ENCODE data around the gene COX6A2.

The COX6A2 gene

GRCh38 chr16:31416371-31416770 is 11.8 kb downstream of the COX6A2 start:
- Mint-ChIP-seq H3K27me3 (peaks cover 17% of the 10 kb centered on the region), H3K4me1 (peaks cover 14% of the 10 kb centered on the region), H3K27ac (no peak overlapping the region), H3K36me3 (peaks cover 5% of the 10 kb centered on the region), H3K9me3 (peaks cover 3% of the 10 kb centered on the region), H3K4me3 (no peak overlapping the region)
- ATAC-seq (ENCODE audit: low read depth) (no peak), DNase-seq (ENCODE audit: low spot score in 2 of 2) (no peak)

GRCh38 chr16:31414706-31415105 is 13.5 kb downstream of the COX6A2 start:
- Mint-ChIP-seq H3K9me3 (peaks cover 3% of the 10 kb centered on the region), H3K27me3 (peaks cover 16% of the 10 kb centered on the region), H3K4me1 (peaks cover 14% of the 10 kb centered on the region), H3K27ac (no peak overlapping the region), H3K36me3 (peaks cover 5% of the 10 kb centered on the region), H3K4me3 (no peak overlapping the region)
- ATAC-seq (ENCODE audit: low read depth) (no peak), DNase-seq (ENCODE audit: low spot score in 2 of 2) (no peak)

- Mint-ChIP-seq H3K27ac (no peak overlapping the region), H3K36me3 (peaks cover 5% of the 10 kb centered on the region), H3K4me3 (no peak overlapping the region), H3K9me3 (peaks cover 3% of the 10 kb centered on the region), H3K27me3 (peaks cover 16% of the 10 kb centered on the region), H3K4me1 (peaks cover 14% of the 10 kb centered on the region)
- DNase-seq (ENCODE audit: low spot score in 2 of 2) (no peak), ATAC-seq (ENCODE audit: low read depth) (no peak)
Observed at GRCh38 chr16:31413943-31414342, 14.2 kb downstream of the COX6A2 start.

- peaks cover 20% of the 10 kb centered on the region for H3K27me3 Mint-ChIP-seq
- H3K27ac Mint-ChIP-seq: no peak overlapping the region
- peaks cover 14% of the 10 kb centered on the region for H3K4me1 Mint-ChIP-seq
- peaks cover 3% of the 10 kb centered on the region for H3K9me3 Mint-ChIP-seq
- ATAC-seq (ENCODE audit: low read depth) (no peak), DNase-seq (ENCODE audit: low spot score in 2 of 2) (no peak)
- H3K36me3 Mint-ChIP-seq: peaks cover 5% of the 10 kb centered on the region
- no peak overlapping the region for H3K4me3 Mint-ChIP-seq
Observed at GRCh38 chr16:31413381-31413780, 14.8 kb downstream of the COX6A2 start.

- ATAC-seq (ENCODE audit: low read depth) (no peak), DNase-seq (ENCODE audit: low spot score in 2 of 2) (no peak)
- Mint-ChIP-seq H3K9me3 (no peaks in the 10 kb centered on the region), H3K4me3 (no peak overlapping the region), H3K27me3 (peaks cover 18% of the 10 kb centered on the region), H3K4me1 (peaks cover 14% of the 10 kb centered on the region), H3K27ac (no peak overlapping the region), H3K36me3 (no peaks in the 10 kb centered on the region)
Observed at GRCh38 chr16:31412750-31413149, 15.4 kb downstream of the COX6A2 start.

- H3K4me3 Mint-ChIP-seq: no peak overlapping the region
- H3K36me3 Mint-ChIP-seq: no peaks in the 10 kb centered on the region
- no peak overlapping the region for H3K27ac Mint-ChIP-seq
- H3K27me3 Mint-ChIP-seq: peaks cover 16% of the 10 kb centered on the region
- ATAC-seq (ENCODE audit: low read depth): no peak
- DNase-seq (ENCODE audit: low spot score in 2 of 2): no peak
- H3K4me1 Mint-ChIP-seq: peaks cover 14% of the 10 kb centered on the region
- no peaks in the 10 kb centered on the region for H3K9me3 Mint-ChIP-seq
Observed at GRCh38 chr16:31411024-31411844, 16.9 kb downstream of the COX6A2 start.

GRCh38 chr16:31410082-31410481 is 18.1 kb downstream of the COX6A2 start:
- peaks cover 11% of the 10 kb centered on the region for H3K27me3 Mint-ChIP-seq
- H3K4me3 Mint-ChIP-seq: no peak overlapping the region
- no peak for ATAC-seq (ENCODE audit: low read depth)
- H3K36me3 Mint-ChIP-seq: no peaks in the 10 kb centered on the region
- H3K27ac Mint-ChIP-seq: no peak overlapping the region
- DNase-seq (ENCODE audit: low spot score in 2 of 2): no peak
- H3K4me1 Mint-ChIP-seq: peaks cover 12% of the 10 kb centered on the region
- H3K9me3 Mint-ChIP-seq: no peaks in the 10 kb centered on the region

GRCh38 chr16:31409433-31409832 is 18.7 kb downstream of the COX6A2 start:
- ATAC-seq (ENCODE audit: low read depth) (no peak), DNase-seq (ENCODE audit: low spot score in 2 of 2) (no peak)
- H3K4me1 Mint-ChIP-seq: peaks cover 11% of the 10 kb centered on the region
- H3K9me3 Mint-ChIP-seq: no peaks in the 10 kb centered on the region
- peaks cover 11% of the 10 kb centered on the region for H3K27me3 Mint-ChIP-seq
- H3K4me3 Mint-ChIP-seq: no peak overlapping the region
- H3K36me3 Mint-ChIP-seq: no peaks in the 10 kb centered on the region
- no peak overlapping the region for H3K27ac Mint-ChIP-seq

- no peaks in the 10 kb centered on the region for H3K36me3 Mint-ChIP-seq
- H3K9me3 Mint-ChIP-seq: no peaks in the 10 kb centered on the region
Observed at GRCh38 chr16:31407406-31407805, 20.8 kb downstream of the COX6A2 start.

GRCh38 chr16:31404353-31405064 is 23.7 kb downstream of the COX6A2 start:
- no peak overlapping the region for H3K27ac Mint-ChIP-seq

More at GRCh38 chr16:31407406-31407805, 20.8 kb downstream of the COX6A2 start:
- Mint-ChIP-seq H3K27ac (no peak overlapping the region), H3K4me3 (no peak overlapping the region), H3K27me3 (peaks cover 8% of the 10 kb centered on the region), H3K4me1 (no peaks in the 10 kb centered on the region)
- DNase-seq (ENCODE audit: low spot score in 2 of 2) (no peak), ATAC-seq (ENCODE audit: low read depth) (no peak)

GRCh38 chr16:31403590-31404352 is 24.4 kb downstream of the COX6A2 start:
- no peak for ATAC-seq (ENCODE audit: low read depth)
- Mint-ChIP-seq H3K4me1 (peaks cover 4% of the 10 kb centered on the region), H3K36me3 (no peaks in the 10 kb centered on the region), H3K9me3 (peaks cover 2% of the 10 kb centered on the region), H3K27ac (no peak overlapping the region), H3K4me3 (no peak overlapping the region), H3K27me3 (peaks cover 5% of the 10 kb centered on the region)
- no peak for DNase-seq (ENCODE audit: low spot score in 2 of 2)

More at GRCh38 chr16:31404353-31405064, 23.7 kb downstream of the COX6A2 start:
- Mint-ChIP-seq H3K4me3 (no peak overlapping the region), H3K4me1 (peaks cover 4% of the 10 kb centered on the region), H3K36me3 (no peaks in the 10 kb centered on the region), H3K9me3 (peaks cover 2% of the 10 kb centered on the region), H3K27me3 (peaks cover 5% of the 10 kb centered on the region)
- no peak for ATAC-seq (ENCODE audit: low read depth)
- DNase-seq (ENCODE audit: low spot score in 2 of 2): no peak

GRCh38 chr16:31402687-31403086 is 25.5 kb downstream of the COX6A2 start:
- H3K27me3 Mint-ChIP-seq: no peaks in the 10 kb centered on the region
- peaks cover 2% of the 10 kb centered on the region for H3K9me3 Mint-ChIP-seq
- DNase-seq (ENCODE audit: low spot score in 2 of 2): no peak
- H3K27ac Mint-ChIP-seq: no peak overlapping the region
- no peak for ATAC-seq (ENCODE audit: low read depth)
- peaks cover 4% of the 10 kb centered on the region for H3K4me1 Mint-ChIP-seq
- H3K4me3 Mint-ChIP-seq: no peak overlapping the region
- H3K36me3 Mint-ChIP-seq: no peaks in the 10 kb centered on the region

- H3K36me3 Mint-ChIP-seq: no peaks in the 10 kb centered on the region
- DNase-seq (ENCODE audit: low spot score in 2 of 2) (no peak), ATAC-seq (ENCODE audit: low read depth) (no peak)
- H3K27me3 Mint-ChIP-seq: peaks cover 1% of the 10 kb centered on the region
- no peak overlapping the region for H3K4me3 Mint-ChIP-seq
- H3K9me3 Mint-ChIP-seq: peaks cover 2% of the 10 kb centered on the region
- peaks cover 4% of the 10 kb centered on the region for H3K4me1 Mint-ChIP-seq
- no peak overlapping the region for H3K27ac Mint-ChIP-seq
Observed at GRCh38 chr16:31401436-31401835, 26.7 kb downstream of the COX6A2 start.

GRCh38 chr16:31400191-31400590 is 28.0 kb downstream of the COX6A2 start:
- DNase-seq (ENCODE audit: low spot score in 2 of 2) (no peak), ATAC-seq (ENCODE audit: low read depth) (no peak)
- H3K27ac Mint-ChIP-seq: no peak overlapping the region

More at GRCh38 chr16:31400191-31400590, 28.0 kb downstream of the COX6A2 start:
- peaks cover 1% of the 10 kb centered on the region for H3K27me3 Mint-ChIP-seq
- peaks cover 2% of the 10 kb centered on the region for H3K9me3 Mint-ChIP-seq
- peaks cover 4% of the 10 kb centered on the region for H3K4me1 Mint-ChIP-seq
- no peaks in the 10 kb centered on the region for H3K36me3 Mint-ChIP-seq
- H3K4me3 Mint-ChIP-seq: no peak overlapping the region
